HG03432 (cell line): ENCODE data around the gene RBL2.

Experiments used
- ATAC-seq: cut with Tn5 transposase; IDR thresholded peaks from one replicate; pipeline ENCODE4 v1.9.1; 2021; ENCODE audit warnings: mild to moderate bottlenecking, moderate library complexity; ENCODE audit not compliant: unreplicated experiment

RBL2 gene

DNA sequence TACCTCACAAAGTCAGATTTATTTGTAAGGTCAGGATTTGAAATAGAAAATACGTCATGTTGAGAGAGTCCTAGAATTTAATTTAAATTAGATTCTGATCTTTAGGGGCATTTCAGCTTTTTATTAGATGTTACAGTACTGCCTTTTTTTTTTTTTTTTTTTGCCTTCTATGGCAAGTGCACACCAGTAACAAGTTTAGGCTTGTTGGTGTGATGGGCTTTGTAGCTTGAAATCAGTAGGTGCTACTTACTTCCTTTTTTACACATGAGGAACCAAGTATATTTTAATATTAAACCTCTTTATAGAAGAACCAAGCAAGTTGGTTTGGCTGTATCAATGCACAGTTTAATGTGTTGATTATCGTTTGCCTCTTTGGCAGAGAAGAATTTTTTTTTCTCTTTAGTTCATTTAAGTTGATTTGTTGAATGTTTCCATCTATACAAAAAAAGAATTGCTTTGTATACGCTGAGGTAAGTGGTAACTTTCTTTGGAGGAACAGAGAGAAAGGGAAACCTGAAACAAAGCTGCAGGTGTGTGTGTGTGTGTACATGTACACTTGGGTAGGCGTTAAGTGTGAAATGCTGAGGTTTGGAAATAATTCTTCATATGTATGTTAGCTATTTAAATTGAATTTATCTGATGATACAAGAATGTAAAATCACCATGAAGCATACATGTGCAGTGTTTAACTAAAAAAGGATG lies 15.7 kb downstream of the RBL2 start:
- no peak for ATAC-seq

DNA sequence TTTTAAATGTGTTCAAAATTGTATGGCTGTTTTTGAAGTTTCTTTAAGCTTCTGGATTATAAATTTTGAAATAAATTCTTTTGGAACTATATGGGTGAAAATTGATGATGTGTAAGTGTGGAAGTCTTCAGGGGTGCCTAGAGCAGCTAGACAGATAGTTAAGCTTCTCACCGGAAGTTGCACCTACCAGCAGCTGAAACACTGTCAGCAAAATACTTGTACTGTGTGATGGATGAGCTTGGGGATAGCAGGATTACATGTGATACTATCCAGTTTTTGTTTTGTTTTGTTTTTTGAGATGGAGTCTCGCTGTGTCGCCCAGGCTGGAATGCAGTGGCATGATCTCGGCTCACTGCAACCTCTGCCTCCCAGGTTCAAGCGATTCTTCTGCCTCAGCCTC lies 19.7 kb downstream of the RBL2 start:
- no peak for ATAC-seq

DNA sequence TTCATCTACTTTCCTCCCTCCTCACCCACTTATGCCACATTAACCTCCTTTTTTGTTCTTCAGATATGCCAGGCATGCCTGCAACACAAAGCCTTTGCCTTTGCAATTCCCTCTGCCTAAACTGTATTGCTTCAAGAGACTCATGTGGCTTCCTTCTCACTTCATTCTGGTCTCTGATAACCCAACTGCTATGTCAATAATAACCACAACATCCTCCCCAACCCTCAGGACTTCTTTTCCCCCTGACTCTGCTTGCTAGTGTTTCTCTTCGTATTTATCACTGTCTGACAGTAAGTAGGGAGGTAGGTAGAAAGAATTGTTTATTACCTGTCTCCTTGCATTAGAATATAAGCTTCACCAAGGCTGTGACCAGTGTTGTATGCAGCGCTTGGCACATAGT lies 22.4 kb downstream of the RBL2 start:
- ATAC-seq: no peak

DNA sequence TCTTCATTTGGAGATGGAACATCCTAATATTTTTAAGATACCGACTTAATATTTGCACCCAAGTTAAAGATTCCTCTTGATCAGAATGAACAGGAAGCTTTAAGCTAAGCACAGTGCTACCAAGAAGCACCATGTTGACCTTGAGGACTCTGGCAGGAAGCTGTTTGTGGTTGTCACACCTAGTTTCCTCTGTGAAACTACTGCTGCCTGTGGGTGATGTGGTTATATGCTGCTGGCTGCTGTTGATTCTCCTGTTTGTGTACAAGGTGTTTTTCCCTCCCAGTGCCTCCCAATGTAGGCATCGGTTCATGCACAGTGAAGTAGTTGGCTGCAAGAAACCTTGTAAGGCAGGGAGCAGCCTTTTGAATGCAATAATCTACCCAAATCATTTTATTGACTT lies 23.4 kb downstream of the RBL2 start:
- peak; percentile 100 for ATAC-seq

DNA sequence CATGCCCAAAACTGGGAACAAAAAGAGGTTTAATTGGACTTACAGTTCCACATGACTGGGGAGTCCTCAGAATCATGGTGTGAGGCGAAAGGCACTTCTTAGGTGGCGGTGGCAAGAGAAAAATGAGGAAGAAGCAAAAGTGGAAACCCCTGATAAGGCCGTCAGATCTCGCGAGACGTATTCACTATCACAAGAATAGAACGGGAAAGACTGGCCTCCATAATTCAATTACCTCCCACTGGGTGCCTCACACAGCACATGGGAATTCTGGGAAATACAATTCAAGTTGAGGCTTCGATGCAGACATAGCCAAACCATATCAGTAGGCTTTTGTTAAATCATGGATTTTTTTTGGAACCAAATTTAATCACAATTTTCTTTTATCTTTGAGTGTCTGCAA lies 24.4 kb downstream of the RBL2 start:
- ATAC-seq: no peak

DNA sequence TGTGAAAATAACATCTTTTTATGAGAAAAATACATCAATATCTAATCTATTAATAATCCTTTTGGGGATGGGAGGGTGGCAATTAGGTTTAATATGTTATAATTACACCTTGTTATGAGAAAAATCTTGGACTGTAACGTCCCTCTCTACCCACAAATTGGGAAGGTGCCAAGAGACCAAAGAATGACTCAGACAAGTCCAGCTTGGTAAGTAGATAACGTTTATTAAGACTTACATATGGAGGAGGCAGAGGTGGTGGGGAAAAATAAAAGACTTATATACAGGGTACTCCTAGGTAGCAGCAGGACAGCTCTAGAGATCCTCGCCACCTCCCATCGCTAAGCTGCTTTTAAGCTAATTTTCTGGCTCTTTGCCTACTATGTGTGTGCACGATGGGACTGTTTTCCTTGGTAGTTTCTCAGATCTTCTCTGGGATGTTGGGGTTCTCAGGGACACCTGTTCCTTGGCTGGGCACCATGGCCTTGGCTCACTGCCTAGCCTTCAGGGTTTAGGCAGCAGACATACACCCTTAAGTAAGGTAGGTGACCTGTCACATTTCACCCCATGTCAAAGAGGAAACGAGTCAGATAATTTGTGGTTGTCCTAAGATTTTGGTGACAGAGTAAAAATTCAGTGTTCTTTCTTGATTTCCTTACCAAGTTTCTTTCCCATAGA lies 31.5 kb downstream of the RBL2 start:
- ATAC-seq: no peak

DNA sequence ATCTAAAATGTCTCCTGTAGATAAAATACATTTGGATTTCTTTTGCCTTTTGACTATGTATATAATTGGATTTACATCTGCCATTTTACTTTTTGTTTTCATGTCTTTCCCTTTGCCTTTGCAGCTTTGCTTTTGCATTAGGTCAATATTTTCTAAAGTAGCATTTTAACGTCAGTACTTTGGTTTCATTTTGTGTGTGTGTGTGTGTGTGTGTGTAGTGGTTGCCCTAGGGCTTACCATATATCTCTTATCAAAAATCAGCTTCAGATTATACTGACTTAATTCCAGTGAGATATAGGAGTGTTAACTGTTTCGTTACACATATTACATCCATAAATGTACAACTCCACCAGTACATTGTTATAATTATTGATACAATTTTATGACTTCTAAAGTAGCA lies 42.6 kb downstream of the RBL2 start:
- no peak for ATAC-seq

DNA sequence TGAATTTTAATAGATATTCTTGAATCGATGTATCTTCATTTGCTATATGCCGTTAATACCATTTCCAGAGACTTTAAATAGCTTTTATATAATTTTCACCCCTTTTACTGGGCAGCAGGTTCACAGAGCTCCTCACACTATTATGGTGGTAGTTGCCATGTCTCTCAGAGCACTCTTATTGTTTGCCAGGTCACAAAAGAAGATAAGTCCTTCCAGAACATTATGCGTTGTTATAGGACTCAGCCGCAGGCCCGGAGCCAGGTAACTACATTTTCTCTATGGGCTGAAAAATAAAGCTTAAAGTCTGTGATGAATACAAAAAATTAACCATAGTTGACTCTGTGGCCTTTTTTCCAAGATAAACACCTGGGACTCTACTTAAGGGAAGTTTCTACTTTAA lies 44.7 kb downstream of the RBL2 start:
- ATAC-seq: no peak

DNA sequence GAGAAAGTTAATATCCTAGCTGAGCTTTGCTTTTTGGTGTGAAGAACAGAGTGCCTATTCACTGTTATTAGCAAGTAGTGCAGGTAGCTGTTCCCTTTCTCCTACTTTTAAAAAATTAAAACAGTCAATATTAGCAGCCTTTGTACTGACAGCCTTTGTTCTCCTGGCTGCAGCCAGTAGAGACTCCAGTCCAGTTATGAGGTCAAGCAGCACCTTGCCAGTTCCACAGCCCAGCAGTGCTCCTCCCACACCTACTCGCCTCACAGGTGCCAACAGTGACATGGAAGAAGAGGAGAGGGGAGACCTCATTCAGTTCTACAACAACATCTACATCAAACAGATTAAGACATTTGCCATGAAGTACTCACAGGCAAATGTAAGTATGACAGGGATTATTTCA lies 46.1 kb downstream of the RBL2 start:
- no peak for ATAC-seq

DNA sequence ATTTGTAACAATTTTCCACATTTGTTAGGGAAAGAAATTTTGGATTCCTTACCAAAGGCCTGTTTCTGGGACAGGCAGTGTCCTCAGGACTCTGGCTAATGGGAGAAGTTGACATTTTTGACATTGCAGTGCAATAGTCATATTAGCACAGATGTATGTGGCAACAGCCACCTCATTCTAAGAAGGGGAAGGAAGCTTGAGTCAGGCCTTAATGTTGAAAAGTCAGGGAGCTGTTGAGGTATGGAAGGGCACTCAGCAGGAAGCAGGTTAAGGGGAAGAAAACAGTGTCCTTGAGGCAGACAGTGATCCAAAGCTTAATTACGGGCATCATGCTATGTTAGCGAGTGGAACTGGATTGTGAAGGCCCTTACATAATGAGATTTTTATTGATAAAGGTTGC lies 47.9 kb downstream of the RBL2 start:
- ATAC-seq: no peak

DNA sequence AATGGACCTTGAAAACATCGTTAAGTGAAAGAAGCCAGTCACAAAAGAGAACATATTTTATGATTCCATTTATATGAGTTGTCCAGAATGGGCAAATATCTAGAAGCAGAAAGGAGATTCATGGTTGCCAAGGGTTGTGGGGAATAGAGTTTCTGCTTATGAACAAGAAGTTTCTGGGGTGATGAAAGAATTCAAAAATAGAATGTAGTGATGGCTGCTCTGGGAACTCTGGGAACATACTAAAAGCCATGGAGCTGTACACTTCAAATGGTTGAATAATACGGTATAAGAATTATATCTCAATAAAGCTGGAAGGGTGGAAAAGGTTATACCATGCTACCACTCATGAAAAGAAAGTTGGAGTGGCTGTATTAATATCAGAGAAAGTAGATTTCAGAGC lies 50.3 kb downstream of the RBL2 start:
- no peak for ATAC-seq

DNA sequence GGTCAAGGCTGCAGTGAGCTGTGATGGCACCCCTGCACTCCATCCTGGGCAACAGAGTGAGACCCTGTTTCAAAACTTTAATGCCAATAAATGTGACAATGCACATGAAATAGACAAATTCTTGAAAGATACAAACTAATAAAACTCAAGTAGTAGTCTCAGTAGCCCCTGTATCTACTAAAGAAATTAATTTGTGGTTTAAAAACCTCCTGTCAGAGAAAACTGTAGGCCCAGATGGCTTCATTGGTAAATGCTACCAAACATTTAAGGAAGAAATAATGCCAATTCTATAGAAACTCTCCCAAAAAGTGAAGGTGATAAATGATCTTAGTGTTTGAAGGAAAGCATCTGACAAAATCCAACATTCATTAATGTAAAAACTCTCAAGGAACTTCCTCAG lies 52.0 kb downstream of the RBL2 start:
- no peak for ATAC-seq

DNA sequence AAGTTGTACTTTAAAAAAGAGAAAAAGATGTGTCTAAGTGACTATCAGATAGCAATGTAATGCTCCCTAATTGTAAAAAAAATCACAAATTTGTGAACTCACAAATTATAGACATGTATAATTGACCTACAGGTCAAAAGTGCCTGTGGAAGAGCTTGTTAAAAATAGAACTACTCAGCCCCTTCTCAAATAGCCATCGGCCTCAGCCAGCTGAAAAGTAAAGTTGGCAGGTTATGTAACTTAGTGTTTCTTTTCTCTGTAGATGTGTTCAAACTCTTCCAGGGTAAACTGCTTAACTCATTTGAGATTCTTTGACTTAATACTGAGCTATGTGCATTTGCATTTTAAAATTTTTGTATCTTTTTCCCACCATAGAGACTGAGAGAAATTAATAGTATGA lies 55.5 kb downstream of the RBL2 start:
- no peak for ATAC-seq

DNA sequence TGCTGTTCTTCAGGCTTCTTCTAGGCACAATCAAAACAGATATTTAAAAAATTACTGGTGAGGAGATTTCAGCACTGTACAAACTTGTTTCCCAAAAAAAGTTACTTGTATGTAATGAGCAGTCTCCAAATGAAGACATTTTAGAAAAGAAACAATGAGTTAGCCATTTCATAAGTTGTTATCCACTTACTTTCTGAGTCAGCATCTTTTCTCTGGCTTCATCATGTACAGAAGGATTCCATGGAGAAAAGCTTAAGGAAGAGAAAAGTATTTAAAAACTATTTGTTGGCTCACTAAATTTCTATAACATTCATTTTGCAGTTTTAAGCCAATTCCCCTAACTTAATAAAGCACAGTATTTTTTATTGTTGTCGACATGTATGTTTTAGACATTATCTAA lies 58.2 kb downstream of the RBL2 start:
- ATAC-seq: no peak

DNA sequence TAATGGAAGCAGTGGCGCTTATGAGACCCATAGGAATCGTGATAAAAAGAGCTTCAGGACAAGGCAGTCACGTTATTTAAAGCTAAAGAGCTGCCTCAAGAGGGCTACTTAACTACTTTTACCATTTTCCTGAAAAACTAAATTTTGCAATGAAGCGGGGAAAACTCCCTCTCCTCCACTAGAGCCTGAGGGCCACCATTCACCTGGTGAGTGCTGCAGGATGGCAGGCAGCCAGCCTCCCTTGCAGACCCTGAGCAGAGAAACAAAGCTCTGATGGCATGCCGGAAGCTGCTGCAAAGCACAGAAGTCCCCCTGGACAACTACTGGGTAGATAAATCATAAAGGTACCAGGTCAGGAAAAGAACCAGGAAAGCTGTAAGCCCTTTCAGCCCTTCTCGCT lies 60.4 kb downstream of the RBL2 start:
- no peak for ATAC-seq

DNA sequence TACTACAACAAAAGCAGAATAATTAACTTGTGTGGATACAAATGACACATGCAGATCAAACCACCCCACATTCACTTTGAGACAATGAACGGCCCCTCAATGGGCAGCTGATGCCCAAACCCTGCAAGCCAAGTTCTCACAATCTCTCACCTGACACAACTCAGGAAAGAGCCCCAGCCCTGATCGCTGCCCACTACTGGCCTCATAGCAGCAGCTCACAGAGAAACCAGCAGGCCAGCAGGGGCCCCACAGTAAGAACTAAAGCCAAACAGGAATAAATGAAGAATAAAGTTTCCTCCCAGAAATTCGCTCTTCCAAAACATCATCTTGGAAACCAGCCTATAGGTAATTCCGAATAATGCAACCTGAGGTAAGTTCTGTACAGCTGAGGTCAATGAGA lies 61.1 kb downstream of the RBL2 start:
- no peak for ATAC-seq

DNA sequence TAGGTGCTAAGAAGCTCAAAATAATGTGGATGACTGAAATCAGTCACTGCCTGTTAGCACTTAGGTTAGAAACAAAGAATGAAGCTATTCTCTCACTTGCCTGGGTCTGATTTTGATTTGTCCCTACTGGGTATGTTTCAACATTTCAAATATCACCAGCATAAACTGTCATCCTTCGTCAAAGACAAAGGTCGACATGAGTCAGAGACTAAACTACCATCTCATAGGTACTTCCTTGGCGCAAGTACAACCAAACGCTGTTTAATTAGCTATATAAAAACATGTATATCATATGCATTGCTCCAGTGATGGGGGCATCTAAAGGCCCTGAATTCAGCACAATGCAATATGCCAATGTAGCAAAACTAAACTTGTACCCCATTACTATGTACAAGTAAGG lies 64.7 kb downstream of the RBL2 start:
- no peak for ATAC-seq

DNA sequence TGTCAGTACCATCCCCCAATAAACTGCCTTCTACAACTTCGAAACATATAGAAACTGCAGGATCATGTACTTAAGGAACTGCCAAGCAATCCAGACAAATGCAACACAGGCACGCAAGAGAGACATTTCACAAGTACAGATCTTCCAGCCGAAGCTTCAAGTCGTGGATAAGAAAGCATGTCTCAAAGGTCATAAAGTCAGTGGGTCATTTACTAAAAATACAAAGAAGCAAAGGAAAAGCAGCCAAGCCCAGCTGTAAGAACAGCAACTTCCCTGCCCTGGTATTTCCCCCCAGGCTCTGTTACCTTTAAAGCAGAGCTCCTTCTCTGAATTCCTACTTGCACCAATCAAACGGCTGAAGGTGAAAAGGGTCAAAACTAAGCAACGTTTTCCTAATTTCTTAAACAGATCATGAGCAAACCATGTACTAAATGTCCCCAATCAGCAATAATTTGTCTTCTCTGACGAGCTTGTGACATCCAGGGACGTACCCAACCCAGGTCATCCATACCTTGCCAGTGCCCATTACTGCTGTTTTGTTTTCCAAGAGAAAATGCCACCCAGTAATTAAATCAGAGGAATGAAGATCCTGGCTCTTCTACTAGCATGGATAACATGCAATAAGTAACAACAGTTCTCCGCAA lies 67.1 kb downstream of the RBL2 start:
- ATAC-seq: no peak

DNA sequence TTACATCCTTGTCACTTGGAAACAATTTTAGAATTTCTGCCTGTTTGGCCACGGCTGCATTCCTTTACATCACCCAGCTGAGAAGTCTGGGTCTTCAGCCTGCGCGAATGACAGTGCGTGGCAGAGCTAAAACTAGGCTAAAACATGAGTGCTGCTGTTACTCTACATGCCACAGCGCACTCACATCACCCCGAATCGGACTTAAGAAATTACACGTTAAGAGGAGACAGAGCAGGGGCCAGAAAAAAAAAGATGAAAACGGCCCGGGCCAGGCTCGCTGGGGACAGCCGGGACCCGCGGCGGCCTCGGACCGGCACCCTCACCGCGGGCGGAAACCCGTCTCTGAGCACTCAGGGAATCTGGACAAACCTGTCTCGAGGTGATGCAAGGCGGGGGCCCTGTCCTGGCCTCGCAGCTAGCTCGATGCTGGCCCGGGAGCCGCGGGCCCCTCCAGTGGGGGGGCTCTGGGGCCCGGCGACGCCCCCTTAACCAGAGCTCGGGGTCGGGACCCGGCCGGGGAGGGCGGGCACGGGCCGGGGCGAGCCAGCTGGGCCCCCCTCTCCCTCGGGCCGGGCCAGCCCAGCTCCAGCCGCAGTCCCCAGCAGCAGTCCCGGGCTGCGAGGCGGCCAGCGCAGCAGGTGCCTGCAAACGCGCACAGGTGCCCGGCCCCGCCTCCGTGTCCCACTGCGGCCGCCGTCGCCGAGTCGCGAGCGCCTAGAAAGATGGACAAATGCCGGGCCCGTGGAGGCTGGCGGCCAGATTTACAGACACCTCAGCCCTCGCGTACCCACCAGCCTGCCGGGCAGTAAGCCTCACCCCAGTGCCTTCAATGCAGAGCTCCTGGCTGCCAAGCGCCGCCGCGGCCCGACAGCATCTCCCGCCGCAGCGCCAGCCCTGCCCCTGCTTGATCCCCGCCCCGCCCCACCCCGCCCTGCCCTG lies 68.3 kb downstream of the RBL2 start, which contains the start of gene AKTIP:
Gene AKTIP (minus strand): TSS at position 879 of the 939 bp plus-strand sequence. CDS start 2,950 bp downstream, outside the sequence.
- peak; percentile 36 for ATAC-seq

DNA sequence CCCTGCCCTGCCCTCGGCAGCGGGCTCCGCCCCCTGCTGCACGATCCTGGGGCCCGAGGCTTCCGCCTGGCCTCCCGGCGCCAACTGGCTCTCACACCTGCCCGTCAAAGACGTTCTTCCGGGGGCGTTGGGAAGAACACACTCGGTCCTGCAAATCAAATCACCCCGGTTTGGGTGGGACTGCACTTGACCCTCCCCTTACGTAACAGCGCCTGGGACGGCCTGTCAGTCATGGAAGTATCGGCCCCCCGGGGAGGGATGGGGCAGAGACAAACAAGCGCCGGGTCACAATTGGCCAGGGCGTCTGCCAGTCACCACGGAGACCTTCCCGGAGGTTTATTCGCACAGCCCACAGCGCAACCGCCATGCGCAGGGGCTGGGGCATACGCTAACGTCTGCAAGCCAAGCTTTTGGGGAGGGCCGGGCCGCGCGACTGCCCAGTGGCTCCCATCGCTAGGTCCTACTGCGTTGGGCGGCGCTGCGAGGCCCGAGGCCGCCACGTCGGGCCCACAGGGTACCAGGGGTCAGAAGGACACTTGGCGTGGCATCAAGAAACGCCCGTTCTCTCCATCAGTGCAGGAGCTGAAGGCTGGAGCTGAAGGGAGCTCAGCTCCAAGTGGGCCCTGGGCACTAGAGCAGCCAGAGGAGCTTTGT lies 69.1 kb downstream of the RBL2 start:
- ATAC-seq: peak; percentile 94
